K562 (cell line): ENCODE results near the gene COL20A1.

Experiments used
- CEBPG ChIP-seq, 3 experiments: fragments of 200-800 bp in 1 of 3; sonication (Bioruptor generic) in 1 of 3; sonication (generic) in 1 of 3; formaldehyde crosslinking in 1 of 3; IDR thresholded peaks in 2 of 3; conservative IDR thresholded peaks in 1 of 3; 2 replicates each; pipeline versions ENCODE4 v1.6.1 to v1.8.0; 2016 to 2022; ENCODE audit warnings: missing compliant biosample characterization in 2 of 3, missing genetic modification characterization in 2 of 3, mild to moderate bottlenecking in 1 of 3, missing genetic modification reagents in 1 of 3
- NBN ChIP-seq: fragments of 450-650 bp; IDR thresholded peaks from 2 replicates; pipeline ENCODE4 v1.6.1; 2016; ENCODE audit warnings: low read depth, mild to moderate bottlenecking
- POLR2A ChIP-seq: fragments of 450-650 bp; conservative IDR thresholded peaks from 2 replicates; pipeline ENCODE4 v1.6.1; 2016
- TBP ChIP-seq: optimal IDR thresholded peaks from 2 replicates; pipeline ENCODE3; 2011; ENCODE audit warnings: low read depth, low read length, improper control_type of control experiment

GRCh38 chr20:63295422-63295821, 2.4 kb downstream of the COL20A1 start:
- no peak for TF ChIP-seq NBN
- no peak for TF ChIP-seq POLR2A
- TF ChIP-seq CEBPG (CRISPR knock-in tag; IDR thresholded peaks at IDR 0.05), result no peak
- TF ChIP-seq CEBPG (tag; conservative IDR thresholded peaks at IDR 0.05 in 1 of 2, IDR thresholded peaks at IDR 0.05 in 1 of 2), result no peak
- TF ChIP-seq TBP, result no peak
